ENCODE results near the gene FUT6.

The FUT6 gene

DNA sequence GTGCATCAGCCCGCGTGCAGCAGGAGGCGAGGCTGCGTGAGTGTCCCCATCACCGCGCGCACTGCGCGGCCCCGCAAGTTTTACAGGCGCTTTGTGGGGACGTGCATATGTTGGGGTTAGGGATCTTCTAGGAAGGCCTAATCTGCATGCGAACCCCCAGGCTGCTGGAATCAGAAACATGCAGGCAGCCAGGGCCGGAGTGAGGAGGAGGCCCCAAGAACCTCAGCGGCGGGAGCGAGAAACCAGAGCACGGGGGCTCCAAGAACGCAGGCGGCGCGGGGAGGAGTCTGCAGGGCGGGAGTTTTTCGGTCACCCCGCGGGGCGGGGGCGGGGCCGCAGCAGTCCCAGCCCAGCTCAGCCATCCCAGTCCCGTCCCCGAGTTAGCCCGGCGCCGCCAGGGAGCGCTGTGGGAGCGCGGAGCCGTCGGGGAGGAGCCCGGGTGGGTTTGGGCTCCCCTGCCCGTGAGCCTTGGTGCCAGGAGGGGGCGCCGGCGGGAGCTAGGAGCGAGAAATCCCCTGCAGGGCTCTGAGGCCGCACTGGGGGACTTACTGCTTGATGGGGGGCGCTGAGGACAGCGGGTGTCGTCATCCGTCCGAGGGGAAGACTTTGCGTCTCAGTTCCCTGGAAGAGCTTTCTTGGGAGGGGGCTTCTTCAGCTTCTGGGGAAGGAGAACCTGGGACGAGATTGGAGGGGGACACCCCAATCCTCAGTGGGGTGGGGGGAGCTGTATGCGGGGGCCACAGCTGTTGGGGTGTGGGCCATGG lies 35.6 kb downstream of the FUT6 start:
- DNase-seq = peak; percentile 93

DNA sequence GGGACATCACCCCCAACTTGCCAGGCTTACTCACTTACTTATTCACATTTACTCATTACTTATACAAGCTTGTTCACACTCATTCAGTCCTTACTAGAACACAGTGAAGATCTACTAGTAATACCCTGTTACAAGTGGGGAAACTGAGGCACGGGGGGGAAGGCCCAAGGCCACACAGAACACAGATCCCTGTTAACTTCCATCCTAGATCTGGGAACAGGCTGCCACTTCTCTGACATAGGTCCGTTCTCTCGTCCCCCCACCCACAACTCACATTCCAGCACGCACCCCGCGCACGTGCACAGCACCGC lies 36.1 kb downstream of the FUT6 start:
- DNase-seq = no peak

DNA sequence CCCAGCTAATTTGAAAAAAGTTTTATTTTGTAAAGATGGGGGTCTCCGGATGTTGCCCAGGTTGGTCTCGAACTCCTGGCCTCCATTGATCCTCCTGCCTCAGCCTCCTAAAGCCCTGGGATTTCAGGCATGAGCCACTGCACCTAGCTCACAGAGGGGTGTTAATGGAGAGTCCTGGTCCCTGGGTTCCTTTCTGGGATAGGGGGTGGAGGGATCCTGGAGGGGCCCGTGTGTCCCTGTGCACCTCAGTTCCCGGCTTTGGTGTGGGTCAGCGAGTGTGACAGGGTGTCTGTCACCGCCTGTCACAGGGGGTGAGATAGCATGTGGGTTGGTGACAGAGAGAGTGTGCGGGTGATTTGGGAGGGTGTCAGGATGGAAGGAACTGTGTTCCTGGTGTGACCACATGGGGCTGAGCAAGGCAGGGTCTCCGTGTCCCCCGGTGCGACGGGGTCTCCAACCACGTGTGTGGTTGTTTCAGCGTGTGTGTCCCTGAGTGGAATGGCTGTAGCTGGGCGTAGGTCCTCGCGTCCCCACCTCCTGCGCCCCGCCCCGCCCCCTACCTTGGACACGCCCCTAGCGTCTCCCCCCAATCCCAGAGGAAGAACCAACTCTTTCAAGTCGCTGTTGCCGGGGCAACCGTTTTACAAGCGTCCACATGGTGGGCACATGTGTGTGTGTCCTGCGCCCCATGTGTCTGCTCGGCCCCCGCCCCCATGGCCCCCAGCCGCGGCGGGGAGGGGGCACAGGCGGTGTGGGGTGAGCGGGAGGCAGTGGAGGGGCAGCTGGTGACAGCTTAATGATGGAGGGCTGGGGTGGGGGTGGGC lies 37.5 kb downstream of the FUT6 start:
- no peak for DNase-seq

DNA sequence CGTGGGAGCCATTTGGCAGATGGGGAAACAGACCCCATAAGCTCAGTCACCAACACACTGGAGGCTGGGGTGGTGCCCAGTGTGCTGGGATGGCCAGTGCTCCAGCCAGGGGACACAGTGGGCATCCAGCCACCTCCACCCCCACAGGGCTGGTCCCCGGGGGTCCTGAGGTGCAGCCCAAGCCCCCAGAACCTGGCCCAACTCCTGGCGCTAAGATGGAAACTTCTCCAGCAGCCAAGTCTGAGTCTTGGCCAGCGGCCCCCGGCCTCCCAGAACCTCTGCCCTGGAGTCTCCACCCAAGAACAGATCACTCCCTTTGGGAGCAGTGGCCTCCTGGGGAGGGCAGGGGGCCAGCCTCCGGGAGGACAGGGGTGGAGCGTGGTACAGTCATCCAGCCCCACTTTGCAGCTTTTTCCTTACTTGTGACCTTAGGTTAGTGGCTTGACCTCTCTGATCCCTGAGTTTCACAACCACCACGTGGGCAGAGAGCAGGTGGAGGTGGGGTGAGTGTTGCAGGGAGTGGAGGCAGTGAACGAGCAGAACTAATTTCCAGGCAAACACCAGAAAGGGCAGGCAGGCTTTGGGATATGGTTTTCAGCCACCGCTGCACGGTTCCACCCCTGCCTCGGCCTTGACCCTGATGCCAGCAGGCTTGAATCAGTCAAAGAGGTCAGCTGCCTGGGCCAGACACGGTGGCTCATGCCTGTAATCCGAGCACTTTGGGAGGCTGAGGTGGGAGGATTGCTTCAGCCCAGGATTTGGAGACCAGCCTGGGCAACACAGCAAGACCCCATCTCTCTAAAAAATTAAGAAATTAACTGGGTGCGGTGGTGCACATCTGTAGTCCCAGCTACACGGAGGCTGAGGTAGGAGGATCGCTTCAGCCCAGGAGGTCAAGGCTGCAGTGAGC lies 38.9 kb downstream of the FUT6 start:
- DNase-seq = no peak

DNA sequence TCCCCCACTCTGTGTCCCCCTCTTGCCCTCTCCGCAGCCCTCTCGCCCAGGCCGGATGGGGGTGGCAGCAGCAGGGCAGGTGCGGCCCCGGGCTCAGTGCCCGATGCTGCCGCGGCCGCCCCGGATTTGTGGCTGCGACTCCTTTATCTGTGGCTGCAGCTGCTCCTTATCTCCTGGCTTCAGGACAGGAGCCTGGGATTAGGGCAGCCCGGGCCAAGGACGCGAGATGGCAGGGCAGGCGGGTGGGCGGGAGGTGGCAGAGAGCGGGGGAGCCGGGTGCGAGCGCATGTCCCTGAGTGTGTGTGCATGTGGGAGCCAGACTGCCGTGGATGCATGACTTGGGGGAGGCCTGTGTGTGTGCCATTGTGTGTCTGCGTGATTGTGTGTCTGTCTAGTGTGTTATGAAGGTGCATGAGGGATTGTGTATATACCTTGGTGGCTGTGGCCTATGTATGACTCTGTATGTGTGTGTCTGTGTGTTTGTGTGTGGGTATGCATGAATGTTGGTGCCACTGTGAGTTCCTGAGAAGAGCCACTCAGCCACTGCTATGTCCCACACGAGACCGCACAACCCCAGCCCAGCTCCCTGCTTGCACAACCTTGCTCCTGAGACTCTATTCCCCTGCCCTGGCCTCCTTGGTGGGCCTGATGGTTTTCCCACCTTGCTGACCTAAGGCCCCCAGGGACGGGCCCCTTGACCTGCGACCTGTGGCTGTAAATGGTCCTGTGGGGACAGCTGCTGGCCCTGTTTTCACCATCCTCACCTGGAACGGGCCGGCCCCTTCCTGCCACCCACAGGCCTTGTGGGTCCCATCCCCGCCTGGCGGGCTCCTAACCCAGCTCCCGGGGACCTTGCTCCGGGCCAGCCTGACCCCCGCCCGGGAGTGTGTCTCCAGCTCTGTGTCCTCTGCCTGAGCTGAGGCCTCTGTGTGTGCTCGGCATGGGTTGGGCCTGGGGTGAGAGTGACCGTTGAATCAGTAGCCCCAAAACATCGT lies 40.0 kb downstream of the FUT6 start:
- DNase-seq = no peak

DNA sequence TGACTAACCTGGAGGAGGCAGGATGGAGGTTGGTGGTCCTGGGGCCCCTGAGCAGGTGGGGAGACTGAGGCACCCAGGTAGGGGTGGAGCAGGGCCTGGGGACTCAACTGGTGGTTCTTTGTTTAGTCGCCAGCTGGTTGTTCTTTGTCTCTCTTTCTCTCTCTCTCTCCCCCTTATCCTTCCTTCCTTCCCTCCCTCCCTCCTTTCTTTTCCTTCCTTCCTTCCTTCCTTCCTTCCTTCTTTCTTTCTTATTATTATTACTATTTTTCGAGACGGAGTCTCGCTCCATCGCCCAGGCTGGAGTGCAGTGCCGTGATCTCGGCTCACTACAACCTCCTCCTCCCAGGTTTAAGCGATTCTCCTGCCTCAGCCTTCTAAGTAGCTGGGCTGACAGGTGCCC lies 41.3 kb downstream of the FUT6 start:
- no peak for DNase-seq

DNA sequence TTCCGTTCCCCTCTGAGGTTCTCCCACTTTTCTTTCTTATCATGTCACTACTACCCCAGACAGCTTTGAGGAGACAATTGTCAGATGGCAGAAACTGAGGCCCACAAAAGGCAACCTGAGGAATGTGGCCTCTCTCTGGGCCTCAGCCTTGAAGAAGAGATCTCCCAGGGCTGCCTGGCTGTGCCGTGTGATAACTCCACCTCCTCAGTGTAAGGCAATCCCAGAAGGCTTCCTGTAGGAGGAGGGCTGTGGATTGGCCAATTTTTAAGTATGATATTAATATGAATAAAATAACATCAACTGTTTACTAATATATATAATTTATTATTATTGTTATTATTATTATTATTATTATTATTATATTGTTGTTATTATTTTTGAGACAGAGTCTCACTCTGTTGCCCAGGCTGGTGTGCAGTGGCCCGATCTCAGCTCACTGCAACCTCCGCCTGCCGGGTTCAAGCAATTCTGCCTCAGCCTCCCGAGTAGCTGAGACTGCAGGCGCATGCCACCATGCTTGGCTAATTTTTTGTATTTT lies 44.1 kb downstream of the FUT6 start:
- DNase-seq = no peak

DNA sequence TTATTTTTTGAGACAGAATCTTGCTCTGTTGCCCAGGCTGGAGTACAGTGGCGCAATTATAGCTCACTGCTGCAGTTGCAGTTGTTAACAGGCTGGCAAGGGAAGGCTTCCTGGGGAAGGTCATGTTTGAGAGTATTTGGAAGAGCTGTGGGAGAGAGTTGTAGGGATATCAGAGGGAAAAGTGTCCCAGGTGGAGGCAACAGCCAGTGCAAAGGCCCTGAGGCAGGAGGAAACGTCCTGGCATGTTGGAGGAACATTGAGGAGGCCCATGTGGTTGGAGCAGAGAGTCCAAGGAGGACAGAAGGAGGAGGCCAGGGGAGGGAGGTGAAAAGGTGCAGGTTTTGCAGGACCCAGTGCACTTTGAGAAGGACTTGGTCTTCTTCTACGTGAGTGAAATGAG lies 46.3 kb downstream of the FUT6 start:
- no peak for DNase-seq

DNA sequence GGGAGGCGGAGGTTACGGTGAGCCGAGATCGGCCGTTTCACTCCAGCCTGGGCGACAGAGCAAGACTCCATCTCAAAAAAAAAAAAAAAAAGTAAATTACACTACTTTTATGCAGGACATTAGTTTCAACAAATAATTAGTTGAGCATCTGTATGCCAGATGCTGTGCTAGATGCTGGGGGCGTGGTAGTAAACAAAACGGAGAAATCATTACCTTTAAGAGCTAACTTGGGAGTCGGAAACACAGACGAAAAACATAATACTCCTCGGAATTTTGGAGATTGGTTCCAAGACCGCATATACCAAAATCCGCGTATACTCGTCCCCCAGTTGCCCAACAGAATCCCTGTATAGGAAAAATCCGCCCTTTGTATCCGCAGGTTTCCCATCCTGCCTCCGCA lies 47.3 kb downstream of the FUT6 start:
- DNase-seq = no peak

DNA sequence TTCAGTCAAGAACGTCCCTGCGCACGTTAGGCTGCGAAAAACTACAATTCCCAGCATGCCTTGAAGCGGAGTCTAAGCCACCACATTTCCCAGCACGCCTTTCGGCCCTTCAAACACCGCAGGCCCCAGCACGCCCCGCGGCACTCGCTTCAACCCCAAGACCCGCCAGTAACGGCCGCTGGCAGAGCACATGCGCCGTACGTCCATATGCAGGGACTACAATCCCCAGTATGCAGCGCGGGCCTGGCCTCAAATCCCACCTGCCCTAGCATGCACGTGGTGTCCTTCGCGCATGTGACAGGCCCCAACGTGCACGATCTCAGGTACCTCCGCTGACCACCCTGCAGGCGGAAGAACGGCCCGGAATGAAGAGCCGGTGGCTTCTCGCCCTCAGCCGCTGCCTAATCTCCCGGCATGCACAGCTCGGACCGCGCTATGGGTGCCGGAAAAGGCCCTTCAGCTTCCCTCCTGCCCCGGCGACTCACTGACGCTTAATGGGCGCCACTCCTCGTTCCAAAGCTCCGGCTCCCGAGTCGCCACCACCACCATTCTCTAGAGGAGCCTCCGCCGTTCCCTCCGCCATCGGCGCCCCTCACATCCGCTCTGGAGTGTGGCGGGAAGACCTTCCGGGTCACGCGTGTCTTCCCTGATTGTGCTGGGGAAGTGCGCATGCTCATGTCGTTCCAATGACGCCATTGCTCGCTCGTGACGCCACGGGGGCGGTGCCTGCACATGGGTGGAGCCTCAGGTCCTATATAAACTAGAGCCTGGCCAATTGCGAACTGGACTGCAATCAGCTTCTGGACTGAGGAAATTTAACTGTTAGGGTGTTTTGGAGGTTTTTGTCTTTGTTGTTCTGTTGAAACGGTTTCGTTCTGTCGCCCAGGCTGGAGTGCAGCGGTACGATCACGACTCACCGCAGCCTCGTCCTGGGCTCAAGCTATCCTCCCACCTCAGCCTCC lies 48.7 kb downstream of the FUT6 start, which contains the start of gene DUS3L:
TSS of gene DUS3L (minus strand) at position 605 of the 962 bp plus-strand sequence. CDS start at position 583, 22 bp downstream.
- peak; percentile 97 for DNase-seq

DNA sequence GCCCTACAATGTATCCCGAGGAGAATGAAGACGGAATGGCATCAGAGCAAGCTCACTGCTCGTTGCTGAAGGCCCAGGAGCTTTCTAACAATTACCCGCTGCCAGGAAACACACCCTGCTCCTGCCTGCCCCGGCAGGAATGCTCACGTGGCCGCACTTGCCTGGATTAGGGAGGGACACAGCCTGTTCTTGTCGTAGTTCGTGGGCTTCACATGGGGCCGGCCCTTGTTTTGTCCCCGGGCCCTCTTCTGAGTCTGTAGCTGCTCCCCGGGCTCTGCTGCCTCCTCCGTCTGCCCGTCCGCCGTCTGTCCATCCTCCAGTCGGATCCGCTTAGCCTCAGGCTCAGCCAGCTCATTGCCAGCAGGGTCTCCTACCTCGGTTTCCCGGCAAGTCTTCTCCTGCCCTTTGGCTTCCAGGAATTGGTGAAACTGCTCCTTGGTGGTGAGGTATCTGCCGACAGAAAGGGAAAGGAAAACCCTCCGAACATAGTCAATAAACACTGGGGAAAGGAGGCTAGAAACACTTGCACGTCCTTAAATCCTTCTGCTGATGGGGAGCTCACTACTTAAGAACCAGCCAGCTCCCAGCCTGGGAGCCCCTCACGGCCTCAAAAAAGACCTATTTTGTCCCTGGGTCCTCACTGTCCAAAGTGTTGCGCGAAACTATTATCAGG lies 49.5 kb downstream of the FUT6 start:
- no peak for DNase-seq

DNA sequence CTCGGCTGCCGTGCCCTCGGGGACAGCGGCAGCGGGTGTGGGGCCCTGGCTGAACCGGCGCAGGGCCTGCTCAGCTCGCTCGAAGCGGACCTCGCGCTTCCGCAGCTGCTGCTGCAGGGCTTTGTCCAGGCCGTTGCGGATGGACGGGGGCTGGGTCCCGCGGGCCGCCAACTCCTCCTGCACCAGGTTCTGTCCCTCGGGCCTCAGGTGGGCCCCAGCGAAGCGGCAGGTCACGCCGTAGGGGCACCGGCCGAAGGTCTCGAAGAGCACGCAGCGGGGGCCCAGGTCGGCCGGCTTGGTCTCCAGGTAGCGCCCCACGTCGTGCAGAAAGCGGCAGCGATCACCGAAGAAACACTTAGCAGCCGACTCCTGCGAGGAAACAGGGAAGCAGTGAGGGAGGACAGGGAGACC lies 50.1 kb downstream of the FUT6 start:
- DNase-seq = no peak

DNA sequence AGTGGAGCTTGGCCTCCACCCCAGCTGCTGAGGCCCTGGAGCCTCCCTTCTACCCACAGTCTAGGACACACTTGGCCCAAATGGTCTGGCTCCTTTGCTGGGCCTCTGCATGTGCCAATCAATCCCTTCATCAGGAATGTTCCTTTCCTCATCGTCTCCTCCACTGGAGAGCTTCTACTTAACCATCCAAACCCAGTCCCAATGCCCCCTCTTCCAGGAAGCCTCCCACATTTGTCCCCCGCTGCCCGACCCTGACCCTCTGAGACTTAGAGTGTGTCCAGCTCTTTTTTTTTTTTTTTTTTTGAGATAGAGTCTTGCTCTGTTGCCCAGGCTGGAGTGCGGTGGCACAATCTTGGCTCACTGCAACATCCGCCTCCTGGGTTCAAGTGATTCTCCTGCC lies 51.1 kb downstream of the FUT6 start:
- no peak for DNase-seq

DNA sequence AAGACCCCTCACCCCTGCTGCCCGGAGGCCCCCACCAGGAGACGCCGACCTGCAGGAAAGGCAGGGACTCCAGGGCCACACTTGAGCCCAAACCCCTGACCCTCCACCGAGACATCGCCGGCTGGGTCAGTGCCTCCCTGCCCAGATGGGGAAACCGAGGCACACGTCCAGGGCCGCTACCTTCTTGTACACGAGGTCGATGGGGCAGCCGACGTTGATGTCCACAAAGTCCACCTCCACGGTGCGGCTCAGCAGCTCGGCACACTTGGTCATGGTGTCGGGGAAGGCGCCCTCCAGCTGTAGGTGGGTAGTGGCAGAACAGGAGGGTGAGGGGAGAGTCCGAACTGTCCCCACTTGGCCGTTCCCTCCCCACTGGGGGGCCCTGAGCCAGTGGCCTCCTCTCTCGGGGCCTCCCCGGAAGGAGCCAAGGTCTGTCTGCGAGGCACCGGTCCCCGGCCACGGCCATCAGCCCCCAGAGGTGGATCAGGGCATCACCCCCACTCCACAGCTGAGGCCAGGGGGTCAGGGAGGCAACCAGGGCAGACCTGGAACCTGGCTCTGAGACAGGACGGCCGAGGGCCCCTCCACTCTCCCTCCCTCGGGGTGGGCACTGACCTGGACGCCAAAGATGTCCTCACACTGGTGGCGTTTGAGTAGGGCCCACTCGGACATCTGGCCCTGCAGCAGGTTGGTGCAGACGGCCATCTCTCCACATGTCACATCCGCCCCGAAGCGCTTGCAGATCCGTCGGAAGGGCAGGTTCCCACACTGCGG lies 51.9 kb downstream of the FUT6 start:
- DNase-seq = no peak

DNA sequence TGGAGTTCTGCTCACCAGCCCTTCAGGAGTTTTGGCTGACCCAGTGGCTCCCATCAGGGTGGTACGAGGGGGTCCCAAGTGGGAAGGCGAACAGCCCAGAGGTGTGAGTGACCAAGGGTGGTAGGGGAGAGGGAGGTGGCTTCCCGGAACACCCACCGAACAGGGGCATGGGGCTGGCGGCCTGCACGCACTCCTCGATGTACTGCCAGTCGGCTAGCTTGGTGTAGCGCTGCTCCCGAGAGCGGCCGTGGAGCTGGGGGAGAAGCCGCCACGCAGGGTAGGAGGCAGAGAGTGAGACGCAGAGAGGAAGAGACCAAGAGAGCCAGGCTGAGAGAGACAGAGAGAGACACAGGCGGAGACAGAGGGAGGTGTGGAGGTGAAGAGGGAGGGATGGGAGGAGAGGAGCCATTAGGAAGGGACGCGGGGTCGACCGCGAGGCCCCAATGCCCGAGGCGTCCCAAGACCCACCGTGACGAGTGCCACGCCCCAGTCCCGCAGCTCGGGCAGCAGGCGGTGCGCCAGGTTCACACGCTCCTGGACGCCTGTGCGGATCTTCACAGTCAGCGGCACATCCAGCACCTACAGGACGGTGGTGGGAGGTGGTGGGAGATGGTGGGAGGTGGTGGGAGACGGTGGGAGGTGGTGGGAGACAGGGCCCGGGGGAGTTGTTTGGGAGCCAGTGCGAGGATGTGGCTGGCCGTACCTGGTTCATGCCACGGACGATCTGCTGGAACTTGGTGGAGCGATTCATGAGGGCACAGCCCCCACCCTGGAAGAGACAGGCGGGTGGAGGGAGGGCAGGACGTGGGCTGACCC lies 52.7 kb downstream of the FUT6 start:
- DNase-seq = no peak

DNA sequence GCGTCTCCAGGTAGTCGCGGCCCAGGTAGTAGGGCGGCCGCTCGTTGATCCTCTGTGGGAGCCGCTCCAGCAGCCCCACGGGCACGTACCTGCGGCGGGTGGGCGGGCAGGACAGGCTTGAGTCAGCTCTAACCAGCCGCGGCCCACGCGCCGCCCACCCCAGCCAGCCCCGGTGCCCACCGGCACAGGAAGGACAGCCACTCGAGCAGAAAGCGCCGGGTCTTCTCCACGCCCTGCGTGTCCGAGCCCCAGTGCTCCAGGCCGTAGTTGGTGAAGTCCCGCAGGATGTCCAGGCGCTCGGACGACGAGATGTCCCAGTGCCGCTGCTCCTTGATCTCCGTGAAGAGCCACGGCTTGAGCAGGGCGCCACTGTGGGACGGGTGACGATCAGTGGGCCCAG lies 54.1 kb downstream of the FUT6 start:
- no peak for DNase-seq

DNA sequence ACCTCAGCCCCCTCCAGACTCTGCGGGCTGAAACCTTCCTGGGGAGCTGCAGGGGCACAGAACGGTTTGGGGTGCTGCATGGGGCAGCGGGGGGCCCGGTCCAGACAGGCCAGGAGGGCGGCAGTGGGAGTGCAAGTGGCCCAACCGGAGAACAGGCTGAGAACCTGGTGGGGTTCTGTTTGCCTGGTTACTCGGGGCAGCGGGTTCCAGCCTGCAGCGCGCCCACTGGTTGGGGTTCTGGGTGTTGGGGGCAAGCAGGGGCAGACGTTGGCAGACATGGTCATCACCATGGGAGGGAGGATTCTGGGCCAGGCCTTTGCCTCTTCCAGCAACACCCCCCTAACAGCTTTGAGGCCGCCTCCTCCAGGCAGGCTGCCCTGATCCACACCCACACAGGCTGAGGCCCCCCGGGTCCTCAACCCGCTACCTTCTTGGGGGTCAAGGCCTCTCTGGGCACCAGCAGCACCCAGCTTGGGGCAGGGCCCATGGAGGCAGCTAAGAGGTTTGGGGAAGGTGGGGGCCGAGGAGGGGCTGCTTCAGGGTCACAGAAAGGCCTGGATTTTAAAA lies 54.8 kb downstream of the FUT6 start, which contains the start of gene PRR22:
TSS of gene PRR22 (minus strand) at position 166 of the 567 bp plus-strand sequence. CDS start at position 80, 86 bp downstream.
- no peak for DNase-seq
